Effector memory CD4-positive, alpha-beta T cell (primary cell): Measurements from ENCODE around the gene MTF1.

ENCODE experiments used
- DNase-seq, 3 donors: peaks; one replicate each; pipeline ENCODE4 v3.0.0-alpha.2; 2020
- H3K27ac ChIP-seq: 2 replicates; pipeline ENCODE4 v1.7.0; 2013; ENCODE audit warnings: mild to moderate bottlenecking, low read length, moderate library complexity; ENCODE audit not compliant: insufficient read depth, poor library complexity, severe bottlenecking
- H3K27me3 ChIP-seq: replicated peaks from 2 replicates; pipeline ENCODE4 v1.7.0; 2013; ENCODE audit warnings: mild to moderate bottlenecking, low read length; ENCODE audit not compliant: insufficient read depth, control insufficient read depth, poor library complexity, severe bottlenecking
- H3K36me3 ChIP-seq: 2 replicates; pipeline ENCODE4 v1.7.0; 2013; ENCODE audit warnings: mild to moderate bottlenecking, low read length, moderate library complexity; ENCODE audit not compliant: control insufficient read depth, insufficient read depth
- H3K4me1 ChIP-seq: 2 replicates; pipeline ENCODE4 v1.7.0; 2013; ENCODE audit warnings: low read length, mild to moderate bottlenecking; ENCODE audit not compliant: control insufficient read depth, insufficient read depth, poor library complexity, severe bottlenecking
- H3K4me3 ChIP-seq: 2 replicates; pipeline ENCODE4 v1.7.0; 2013; ENCODE audit warnings: low read length, low read depth, mild to moderate bottlenecking; ENCODE audit not compliant: insufficient read depth, poor library complexity, severe bottlenecking
- H3K9me3 ChIP-seq: 2 replicates; pipeline ENCODE4 v1.7.0; 2013; ENCODE audit warnings: mild to moderate bottlenecking, low read length, moderate library complexity; ENCODE audit not compliant: control insufficient read depth

The MTF1 gene

DNA sequence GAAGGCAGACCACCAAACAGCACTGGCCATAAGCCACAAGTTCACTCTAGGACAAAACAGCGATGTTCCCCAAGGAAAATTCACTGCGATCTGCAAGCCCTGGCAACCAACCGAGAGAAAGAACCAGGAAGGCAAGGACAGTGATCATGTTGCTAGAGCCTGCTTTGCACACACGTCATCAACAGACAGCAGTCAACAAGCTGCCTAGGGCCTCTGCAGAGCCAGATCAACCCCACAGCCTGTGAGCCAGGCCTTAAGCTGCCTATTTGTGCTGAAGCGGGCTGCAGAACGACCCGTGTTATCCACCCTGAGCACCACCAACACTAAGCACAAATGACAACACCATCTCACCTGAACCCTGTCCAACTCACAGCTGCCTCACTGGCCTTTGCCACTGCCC lies 45.1 kb downstream of the MTF1 start:
- Histone ChIP-seq H3K27ac (no peak overlapping the region), H3K4me1 (no peaks in the 10 kb centered on the region), H3K9me3 (no peaks in the 10 kb centered on the region), H3K4me3 (no peak overlapping the region), H3K27me3 (no peaks in the 10 kb centered on the region), H3K36me3 (peaks cover 20% of the 10 kb centered on the region)
- DNase-seq = no peak

DNA sequence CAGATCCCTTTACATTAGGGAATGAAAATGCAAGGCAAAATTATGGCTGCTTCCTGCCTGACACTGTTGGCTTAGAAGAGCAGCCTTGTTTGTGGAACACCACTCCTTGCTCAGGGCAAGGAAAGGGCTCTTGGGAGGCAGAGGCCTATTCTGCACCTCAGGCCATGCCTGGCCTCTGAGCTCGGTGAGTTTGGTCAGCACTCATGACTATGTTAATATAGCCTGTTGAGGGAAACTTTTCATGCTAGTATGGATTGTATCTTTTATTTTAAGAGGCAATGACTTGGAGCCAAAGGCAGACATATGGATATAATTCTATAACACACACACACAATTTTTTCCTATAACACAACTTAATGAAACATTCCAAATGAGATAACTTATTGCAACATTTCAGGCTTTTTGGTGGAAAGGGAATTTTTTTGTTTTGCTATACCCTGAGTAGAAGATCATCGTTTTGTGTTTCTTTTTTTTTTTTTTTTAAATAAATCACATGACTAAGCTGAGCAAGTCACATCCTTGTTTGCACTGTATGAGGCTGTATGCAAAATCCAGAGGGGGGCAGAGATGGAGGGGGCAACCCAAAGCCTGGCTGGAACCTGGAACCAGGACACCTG lies 45.8 kb downstream of the MTF1 start:
- peaks cover 6% of the 10 kb centered on the region for H3K4me1 ChIP-seq
- H3K36me3 ChIP-seq = peaks cover 20% of the 10 kb centered on the region
- H3K4me3 ChIP-seq = no peak overlapping the region
- no peak for DNase-seq
- no peaks in the 10 kb centered on the region for H3K9me3 ChIP-seq
- H3K27ac ChIP-seq = no peak overlapping the region
- no peaks in the 10 kb centered on the region for H3K27me3 ChIP-seq

DNA sequence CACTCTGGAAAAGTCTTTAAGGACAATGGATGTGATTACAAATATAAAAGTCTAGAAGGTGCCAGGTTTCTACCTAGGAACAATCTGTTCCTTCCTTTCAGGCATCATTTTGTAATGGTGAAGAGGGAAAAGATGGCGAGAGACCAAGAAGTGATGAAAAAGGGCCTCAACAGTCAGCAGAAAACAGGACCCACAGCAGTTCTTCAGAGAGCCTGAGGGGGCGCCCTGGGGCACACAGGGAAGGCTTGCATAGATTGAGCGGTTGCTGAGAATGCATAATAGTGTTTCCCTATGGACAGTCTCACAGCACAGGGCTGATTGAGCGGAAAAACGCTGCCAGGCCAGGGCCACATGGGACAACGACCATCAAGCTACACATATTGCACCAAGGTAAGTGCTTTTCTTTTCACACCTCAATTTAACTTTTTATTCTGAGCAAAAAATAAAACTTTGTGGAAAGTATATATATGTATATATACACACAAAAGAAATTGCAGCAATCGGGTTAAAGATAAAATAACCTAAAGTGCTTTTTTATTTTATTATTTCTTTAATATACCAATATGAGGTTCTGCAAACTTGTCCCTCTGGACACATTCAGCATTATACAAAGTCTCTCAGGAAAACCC lies 48.3 kb downstream of the MTF1 start:
- Histone ChIP-seq H3K9me3 (no peaks in the 10 kb centered on the region), H3K36me3 (peaks cover 13% of the 10 kb centered on the region), H3K4me1 (peaks cover 19% of the 10 kb centered on the region), H3K4me3 (no peak overlapping the region), H3K27me3 (no peaks in the 10 kb centered on the region), H3K27ac (no peak overlapping the region)
- peak; percentile 20 to 47 (median 45) for DNase-seq

DNA sequence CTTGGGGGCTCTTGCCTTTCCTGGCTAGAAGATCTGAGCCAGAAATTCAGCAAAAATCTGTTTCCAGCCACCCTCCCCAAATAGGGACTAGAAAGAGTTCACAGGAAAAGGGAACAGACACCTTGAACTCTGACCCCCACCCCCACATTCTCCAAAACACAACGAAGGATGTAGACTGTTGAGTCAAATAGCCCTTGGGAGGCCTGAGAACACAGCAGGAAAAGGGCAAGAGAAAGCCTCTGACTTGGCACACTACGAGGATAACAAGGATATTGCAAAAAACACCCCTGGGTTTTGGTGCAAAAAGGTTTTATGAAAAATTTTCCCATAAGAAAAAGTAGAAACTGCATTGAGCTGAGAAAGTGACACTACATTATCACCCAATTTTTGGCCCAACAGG lies 49.5 kb downstream of the MTF1 start:
- DNase-seq = no peak
- no peaks in the 10 kb centered on the region for H3K27me3 ChIP-seq
- no peak overlapping the region for H3K27ac ChIP-seq
- peaks cover 20% of the 10 kb centered on the region for H3K36me3 ChIP-seq
- no peaks in the 10 kb centered on the region for H3K9me3 ChIP-seq
- H3K4me3 ChIP-seq = no peak overlapping the region
- peaks cover 19% of the 10 kb centered on the region for H3K4me1 ChIP-seq

DNA sequence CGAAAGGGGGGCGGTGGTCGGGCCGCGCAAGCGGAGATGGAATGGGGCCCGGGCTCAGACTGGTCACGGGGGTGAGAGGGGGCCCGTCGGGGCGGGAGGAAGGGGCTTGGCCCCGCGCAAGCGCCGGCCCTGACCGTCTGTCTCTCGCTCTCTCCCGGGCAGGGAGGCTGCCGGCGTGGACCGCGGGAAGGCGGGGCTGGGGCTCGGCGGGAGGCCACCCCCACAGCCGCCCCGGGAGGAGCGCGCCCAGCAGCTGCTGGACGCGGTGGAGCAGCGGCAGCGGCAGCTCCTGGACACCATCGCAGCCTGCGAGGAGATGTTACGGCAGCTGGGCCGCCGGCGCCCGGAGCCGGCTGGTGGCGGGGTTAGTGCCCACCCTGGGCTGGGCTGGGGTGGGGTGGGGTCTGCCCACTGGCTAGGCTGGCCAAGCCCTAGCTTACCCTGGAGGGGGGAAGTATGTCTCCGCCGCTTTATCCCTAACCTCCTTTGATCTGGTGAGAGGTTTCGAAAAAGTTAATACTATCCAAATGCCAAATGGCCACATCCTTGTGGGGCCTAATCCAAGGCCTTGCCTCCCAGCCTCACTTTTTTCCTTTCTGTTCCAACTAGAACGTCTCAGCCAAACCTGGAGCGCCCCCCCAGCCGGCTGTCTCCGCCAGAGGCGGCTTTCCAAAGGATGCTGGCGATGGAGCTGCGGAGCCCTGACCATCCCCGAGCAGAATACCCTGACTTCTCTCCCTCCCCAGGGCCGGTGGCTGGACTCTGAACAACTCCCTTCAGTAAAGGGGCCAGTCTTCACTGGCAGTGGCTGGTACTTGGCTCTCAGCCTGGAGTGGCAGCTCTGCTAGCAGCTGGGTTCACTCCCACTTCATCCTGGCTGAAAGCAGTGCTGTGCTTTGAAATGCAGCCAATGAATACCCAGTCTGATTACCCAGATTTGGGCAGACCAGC lies 50.7 kb downstream of the MTF1 start:
- Histone ChIP-seq H3K4me3 (peak overlapping the region; percentile 89), H3K27me3 (no peaks in the 10 kb centered on the region), H3K27ac (peak overlapping the region; percentile 88), H3K36me3 (peaks cover 32% of the 10 kb centered on the region), H3K4me1 (peaks cover 19% of the 10 kb centered on the region), H3K9me3 (no peaks in the 10 kb centered on the region)
- no peak for DNase-seq

DNA sequence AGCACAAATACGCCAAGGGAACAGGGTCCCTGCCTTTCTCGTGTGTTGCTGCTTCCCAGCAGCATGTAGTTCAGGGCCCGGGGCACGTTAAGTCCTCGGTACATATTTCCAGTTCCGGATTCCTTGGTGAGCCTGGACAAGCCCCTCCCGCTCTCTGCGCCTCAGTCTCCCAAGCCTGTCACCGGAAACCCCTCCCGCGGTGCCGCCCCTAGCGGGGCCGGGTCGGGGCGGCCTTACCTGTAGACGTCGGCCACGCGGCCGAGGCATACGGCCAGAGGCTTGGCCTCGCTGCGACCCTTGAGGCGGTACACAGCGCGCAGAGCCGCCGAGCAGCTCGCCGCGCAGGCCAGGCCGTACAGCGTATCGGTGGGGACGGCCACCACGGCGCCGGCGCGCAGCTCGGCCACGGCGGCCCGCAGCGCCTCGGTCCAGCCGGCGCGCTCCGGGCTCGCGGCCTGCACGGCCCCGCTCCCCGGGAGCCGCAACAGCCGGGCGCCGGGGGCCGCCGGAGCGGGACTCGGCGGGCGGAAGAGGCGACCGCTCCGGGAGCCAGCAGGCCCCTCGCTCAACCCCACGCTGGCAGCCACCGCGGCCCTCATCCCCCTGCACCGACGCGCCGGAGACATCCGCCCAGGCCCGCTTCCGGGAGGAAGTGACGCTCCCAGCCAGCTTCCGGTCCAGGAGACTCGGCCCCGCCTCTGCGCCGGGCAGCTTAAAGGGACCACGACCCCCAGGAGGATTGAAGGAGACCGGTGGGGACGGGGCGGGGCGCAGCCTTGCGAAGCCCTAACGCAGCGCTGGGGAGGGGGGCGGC lies 51.6 kb downstream of the MTF1 start, which contains the start of the genes C1orf122 and YRDC:
C1orf122 (plus strand) TSS at position 236 of the 814 bp plus-strand sequence. CDS start 615 bp downstream, outside the sequence.
YRDC (minus strand) TSS at position 654 of the 814 bp plus-strand sequence; CDS start at position 626, 28 bp downstream.
- peaks cover 19% of the 10 kb centered on the region for H3K4me1 ChIP-seq
- DNase-seq = peak; percentile 83 to 88 (median 84)
- H3K36me3 ChIP-seq = peaks cover 39% of the 10 kb centered on the region
- no peaks in the 10 kb centered on the region for H3K27me3 ChIP-seq
- H3K9me3 ChIP-seq = no peaks in the 10 kb centered on the region
- peak within 1 kb of the TSS; percentile 89 for H3K4me3 ChIP-seq
- H3K27ac ChIP-seq = peak within 1 kb of the TSS; percentile 88

DNA sequence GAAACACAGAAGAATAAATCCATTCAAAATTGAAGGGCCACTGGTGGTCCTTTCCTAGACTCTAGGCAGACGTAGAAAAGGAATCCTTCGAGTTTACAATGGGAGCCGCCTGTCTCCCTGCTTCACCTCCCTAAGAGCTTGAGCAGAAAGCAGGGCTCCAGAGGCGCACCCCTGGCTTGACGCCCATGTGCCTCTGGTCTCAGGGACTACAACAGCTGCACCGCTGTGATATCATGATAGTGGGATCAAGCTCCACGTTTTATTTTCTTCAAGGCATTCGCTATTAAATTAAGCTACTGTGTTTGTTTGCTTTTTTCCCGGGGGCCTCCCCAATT lies 52.2 kb downstream of the MTF1 start:
- Histone ChIP-seq H3K9me3 (no peaks in the 10 kb centered on the region), H3K4me3 (peak overlapping the region; percentile 89), H3K4me1 (peaks cover 19% of the 10 kb centered on the region), H3K27ac (peak overlapping the region; percentile 88), H3K36me3 (peaks cover 45% of the 10 kb centered on the region), H3K27me3 (no peaks in the 10 kb centered on the region)
- DNase-seq = no peak

DNA sequence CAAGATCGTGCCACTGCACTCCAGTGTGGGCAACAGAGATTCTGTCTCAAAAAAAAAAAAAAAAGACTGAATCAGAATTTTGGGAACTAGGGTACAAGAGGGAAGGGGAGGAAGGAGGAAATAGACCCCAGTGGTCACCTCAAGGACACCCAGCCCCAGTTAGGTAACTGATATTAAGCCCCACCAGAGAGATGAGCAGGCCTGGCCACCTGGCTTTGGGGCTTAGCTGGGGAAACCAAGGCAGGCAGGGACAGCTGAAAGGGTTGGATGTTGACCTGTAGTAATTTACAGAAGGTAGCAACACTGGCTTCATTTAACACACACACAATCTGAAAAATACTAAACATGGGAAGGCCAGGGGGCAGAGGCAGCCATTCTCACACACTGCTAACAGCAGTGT lies 57.0 kb downstream of the MTF1 start:
- Histone ChIP-seq H3K4me3 (no peak overlapping the region), H3K27ac (no peak overlapping the region), H3K27me3 (no peaks in the 10 kb centered on the region), H3K36me3 (peaks cover 58% of the 10 kb centered on the region), H3K4me1 (peaks cover 11% of the 10 kb centered on the region), H3K9me3 (no peaks in the 10 kb centered on the region)
- no peak for DNase-seq

DNA sequence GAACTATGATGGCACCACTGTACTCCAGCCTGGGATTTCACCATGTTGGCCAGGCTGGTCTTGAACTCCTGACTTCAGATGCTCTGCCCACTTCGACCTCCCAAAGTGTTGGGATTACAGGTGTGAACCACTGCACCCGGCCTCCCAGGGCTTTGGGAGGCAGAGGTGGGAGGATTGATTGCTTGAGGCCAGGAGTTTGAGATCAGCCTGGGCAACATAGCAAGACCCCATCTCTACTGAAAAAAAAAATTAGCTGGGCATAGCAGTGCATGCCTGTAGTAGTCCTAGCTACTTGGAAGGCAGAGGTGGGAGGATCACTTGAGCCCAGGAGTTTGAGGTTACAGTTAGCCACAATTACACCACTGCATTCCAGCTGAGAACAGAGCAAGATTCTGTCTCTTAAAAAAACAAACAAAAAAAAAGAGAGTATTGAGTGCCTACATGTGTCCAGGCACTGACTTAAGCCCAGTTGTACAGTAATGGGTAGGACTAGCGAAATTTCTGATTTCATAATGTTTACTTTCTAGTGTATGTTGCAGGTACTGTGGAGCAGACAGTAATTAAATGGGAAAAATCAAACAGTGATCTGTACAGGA lies 61.5 kb downstream of the MTF1 start:
- Histone ChIP-seq H3K27me3 (peaks cover 3% of the 10 kb centered on the region), H3K36me3 (peaks cover 20% of the 10 kb centered on the region), H3K4me3 (no peak overlapping the region), H3K9me3 (no peaks in the 10 kb centered on the region), H3K4me1 (peaks cover 8% of the 10 kb centered on the region), H3K27ac (no peak overlapping the region)
- DNase-seq = no peak
